Activated T-helper 2 cell treated with anti-CD3 and anti-CD28 coated beads, Interferon-gamma antibody, Interleukin-2, Interleukin-4, amounts not matched to agents 10 μg/mL and 5 μg/mL and 100 μg/mL, durations not matched to agents 14 hours and 24 hours and 36 hours (primary cell): ENCODE results near the gene COL11A2. TPM values are rescaled to one million over a fixed set of nuclear protein-coding genes. Genes with fewer than 3 reads are reported as not detected.

Experiments used
- DNase-seq: peaks from one replicate; pipeline ENCODE4 v3.0.0; 2021; ENCODE audit warnings: low spot score
- H3K27ac Mint-ChIP-seq: one replicate; pipeline ENCODE4 v1.8.0; 2021; ENCODE audit warnings: mixed read lengths
- H3K27me3 Mint-ChIP-seq: one replicate; pipeline ENCODE4 v1.8.0; 2021; ENCODE audit warnings: low read depth, mixed read lengths
- H3K36me3 Mint-ChIP-seq: one replicate; pipeline ENCODE4 v1.8.0; 2021; ENCODE audit warnings: low read depth, mixed read lengths
- H3K4me1 Mint-ChIP-seq: one replicate; pipeline ENCODE4 v1.8.0; 2021; ENCODE audit warnings: low read depth, mixed read lengths
- H3K4me3 Mint-ChIP-seq: one replicate; pipeline ENCODE4 v1.8.0; 2021; ENCODE audit warnings: low read depth, mild to moderate bottlenecking, moderate library complexity, mixed read lengths
- H3K9me3 Mint-ChIP-seq: one replicate; pipeline ENCODE4 v1.8.0; 2021; ENCODE audit warnings: mixed read lengths
- intact Hi-C: fragments of 100-400 bp; cut with micrococcal nuclease; formaldehyde crosslinking; loops from one replicate; pipeline ENCODE4 v1.15.1; 2023
- total RNA-seq: library from RNA; stranded (reverse); gene quantifications from 2 replicates; pipeline ENCODE4 v1.2.3, GENCODE V29; 2022

Gene COL11A2
- total RNA-seq, 1 donor from 2014 or later: 0.34 TPM

DNA sequence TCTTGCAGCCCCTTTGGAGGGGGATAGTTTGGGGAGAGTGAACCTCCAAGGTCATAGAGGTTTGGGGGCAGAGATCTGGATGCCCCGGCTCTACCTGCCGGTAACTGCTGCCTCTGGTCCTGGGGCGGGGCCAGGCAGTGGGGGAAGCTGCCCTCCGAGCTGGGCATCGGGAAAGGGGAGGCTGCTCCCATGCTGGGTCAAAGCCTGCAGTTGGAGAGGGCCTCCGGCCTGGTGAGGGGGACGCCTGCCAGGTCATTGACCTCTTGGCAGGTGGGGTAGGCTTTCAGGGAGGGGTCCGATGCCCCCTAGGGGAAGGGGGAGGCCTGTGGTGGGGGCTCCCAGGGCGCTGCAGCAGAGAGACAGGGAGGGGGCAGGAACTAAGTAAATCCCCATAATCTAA, 7.1 kb downstream of the COL11A2 start:
- Mint-ChIP-seq H3K36me3 (peaks cover 14% of the 10 kb centered on the region), H3K9me3 (peaks cover 23% of the 10 kb centered on the region), H3K4me3 (no peak overlapping the region), H3K27ac (no peak overlapping the region), H3K4me1 (peaks cover 20% of the 10 kb centered on the region), H3K27me3 (peaks cover 29% of the 10 kb centered on the region)
- no peak for DNase-seq
- intact Hi-C loops: no loop called here

DNA sequence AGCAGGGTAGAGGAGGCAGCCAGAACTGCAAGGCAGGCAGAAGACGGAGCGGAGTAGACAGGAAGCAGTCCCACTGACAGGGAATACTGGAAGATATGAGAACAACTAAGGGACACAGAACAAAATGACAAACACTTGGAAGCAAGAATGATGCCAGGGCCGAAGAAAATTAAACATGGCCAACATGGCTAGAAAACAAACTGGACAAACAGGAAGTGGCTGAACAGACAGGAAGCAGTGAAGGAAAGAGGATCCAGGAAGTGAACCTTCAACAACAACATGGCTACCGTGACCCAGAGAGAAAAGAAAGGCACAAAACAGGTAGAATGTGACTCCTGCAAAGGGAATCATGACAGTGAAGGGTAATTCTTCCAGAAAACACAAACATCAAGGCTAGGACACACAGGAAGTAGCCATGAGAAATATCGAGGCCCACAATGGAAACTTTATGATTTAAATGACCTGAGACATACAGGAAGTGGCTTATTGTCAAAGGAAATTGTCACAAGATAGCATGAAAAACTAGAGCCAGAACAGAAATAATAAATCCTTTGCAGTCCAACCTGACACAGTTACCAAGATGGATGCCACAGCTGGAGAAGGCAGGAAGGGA, 9.1 kb downstream of the COL11A2 start:
- peaks cover 23% of the 10 kb centered on the region for H3K9me3 Mint-ChIP-seq
- peaks cover 19% of the 10 kb centered on the region for H3K27me3 Mint-ChIP-seq
- H3K4me1 Mint-ChIP-seq: peaks cover 20% of the 10 kb centered on the region
- intact Hi-C loops: no loop called here
- peaks cover 14% of the 10 kb centered on the region for H3K36me3 Mint-ChIP-seq
- H3K27ac Mint-ChIP-seq: peak overlapping the region; percentile 93
- no peak for DNase-seq
- H3K4me3 Mint-ChIP-seq: peak overlapping the region; percentile 23

DNA sequence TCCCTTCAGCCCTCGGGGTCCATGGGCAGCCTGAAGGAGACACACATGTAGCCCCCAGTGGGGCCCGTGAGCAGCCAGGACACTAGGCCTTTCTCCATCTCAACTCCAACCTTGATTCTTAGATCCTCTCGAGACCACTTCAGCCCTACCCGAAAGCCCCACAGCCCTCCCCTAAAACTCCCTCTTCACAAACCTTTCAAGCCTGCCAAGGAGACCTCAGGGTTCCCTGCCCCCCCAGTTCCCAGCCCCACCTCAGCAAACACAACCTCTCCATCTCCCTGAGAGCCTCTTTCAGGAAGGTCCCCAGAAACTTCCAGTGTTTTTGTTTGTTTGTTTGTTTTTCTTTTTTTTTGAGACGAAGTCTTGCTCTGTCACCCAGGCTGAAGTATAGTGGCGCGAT, 11.1 kb downstream of the COL11A2 start:
- Mint-ChIP-seq H3K9me3 (peaks cover 23% of the 10 kb centered on the region), H3K27me3 (peaks cover 7% of the 10 kb centered on the region), H3K36me3 (peaks cover 14% of the 10 kb centered on the region), H3K4me3 (no peak overlapping the region), H3K27ac (no peak overlapping the region), H3K4me1 (peaks cover 13% of the 10 kb centered on the region)
- intact Hi-C loops: no loop called here
- no peak for DNase-seq

DNA sequence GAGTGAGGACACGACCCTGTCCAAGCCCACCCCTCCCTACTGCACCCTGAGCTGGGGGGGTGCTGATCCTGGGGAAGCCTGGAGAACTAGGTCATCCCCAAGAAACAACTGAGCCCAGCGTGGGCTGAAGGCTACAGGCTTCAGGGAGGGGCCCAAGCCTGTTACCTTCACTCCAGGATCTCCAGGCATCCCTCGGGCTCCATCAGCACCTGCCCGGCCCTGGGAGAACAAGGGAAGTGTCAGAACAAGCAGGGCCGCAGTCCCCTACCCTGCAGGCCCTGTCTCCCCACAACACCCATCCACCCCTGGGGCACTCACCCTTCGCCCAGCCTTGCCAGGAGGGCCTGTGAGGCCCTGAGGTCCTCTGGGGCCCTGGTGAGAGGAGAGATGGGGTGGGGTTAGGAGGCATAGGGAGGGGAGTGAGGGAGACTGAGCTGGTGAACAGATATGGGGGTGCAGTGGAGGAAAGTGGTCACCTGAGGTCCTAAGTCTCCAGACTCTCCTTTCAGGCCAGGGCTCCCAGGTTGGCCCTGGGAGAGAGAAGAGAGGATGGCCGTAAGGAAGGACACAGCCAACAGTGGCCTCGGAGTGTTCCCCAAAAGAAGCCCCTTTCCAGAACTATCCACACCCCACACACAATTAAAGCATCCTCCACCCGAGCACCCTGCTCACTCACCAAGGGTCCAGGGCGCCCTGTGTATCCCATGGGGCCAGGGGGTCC, 13.4 kb downstream of the COL11A2 start:
- Mint-ChIP-seq H3K36me3 (peaks cover 14% of the 10 kb centered on the region), H3K27me3 (peaks cover 2% of the 10 kb centered on the region), H3K4me3 (no peak overlapping the region), H3K4me1 (peaks cover 13% of the 10 kb centered on the region), H3K9me3 (peaks cover 14% of the 10 kb centered on the region), H3K27ac (no peak overlapping the region)
- intact Hi-C loops: no loop called here
- no peak for DNase-seq

DNA sequence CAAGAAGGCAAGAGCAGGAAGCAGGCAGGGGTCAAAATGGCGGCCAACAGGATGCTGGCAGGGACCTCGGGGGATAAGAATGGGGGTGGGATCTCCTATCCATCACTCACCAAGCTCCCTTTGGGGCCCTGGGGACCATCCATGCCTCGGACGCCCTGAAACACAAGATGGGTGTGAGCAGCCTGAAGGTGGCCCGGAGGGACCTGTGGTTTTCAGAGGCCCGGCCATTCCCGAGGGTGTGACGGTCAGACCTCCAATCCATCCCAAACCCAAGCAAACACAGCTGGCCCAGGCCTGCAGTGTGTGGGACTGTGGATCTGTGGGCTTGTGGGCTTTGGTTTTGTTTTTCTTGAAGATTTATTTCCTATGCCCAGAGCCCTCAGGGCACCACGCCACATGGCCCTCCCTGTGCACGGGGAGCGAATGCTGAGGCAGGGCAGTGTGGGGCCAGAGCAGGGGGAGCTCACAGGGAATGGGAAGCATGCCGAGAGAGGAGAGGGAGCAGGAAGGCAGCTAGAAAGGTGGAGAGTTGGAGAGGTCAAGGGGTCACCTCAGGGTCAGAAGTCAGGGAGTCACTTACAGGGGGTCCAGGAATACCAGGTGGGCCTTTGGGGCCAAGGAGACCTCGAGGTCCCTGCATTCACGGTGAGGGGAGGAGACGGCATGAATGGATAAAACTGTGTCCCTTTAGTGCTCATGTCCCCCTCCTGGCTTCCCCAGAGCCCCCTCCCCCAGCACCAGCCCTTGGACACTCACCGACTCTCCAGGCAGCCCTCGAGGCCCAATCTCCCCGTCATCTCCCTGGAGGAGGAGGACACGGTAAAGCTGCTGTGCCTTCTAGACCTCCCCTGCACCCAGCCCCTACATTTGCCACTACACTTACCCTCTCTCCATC, 14.5 kb downstream of the COL11A2 start:
- intact Hi-C loops: no loop called here
- Mint-ChIP-seq H3K27me3 (peaks cover 2% of the 10 kb centered on the region), H3K4me3 (no peak overlapping the region), H3K4me1 (peaks cover 2% of the 10 kb centered on the region), H3K27ac (no peak overlapping the region), H3K9me3 (peaks cover 2% of the 10 kb centered on the region), H3K36me3 (peaks cover 3% of the 10 kb centered on the region)
- DNase-seq: no peak

DNA sequence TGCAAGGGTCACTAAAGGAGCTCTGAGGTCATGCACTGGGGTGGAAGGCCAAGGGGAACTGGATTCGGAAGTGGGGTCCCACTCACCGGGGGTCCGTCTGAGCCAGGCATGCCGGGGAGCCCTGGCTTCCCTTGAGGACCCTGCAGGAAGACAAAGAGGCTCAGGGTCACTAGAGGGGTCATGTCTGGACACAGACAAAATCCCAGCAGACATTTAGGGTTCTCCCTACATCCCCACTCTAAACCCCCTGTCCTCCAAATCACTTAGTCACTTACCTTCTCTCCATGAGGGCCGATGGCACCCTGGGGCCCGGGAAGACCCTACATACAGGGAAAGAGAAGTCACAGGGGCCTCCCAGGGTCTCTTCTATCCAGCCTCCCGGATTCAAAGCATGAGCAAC, 15.4 kb downstream of the COL11A2 start:
- DNase-seq: no peak
- Mint-ChIP-seq H3K9me3 (no peaks in the 10 kb centered on the region), H3K27me3 (peaks cover 2% of the 10 kb centered on the region), H3K4me3 (no peak overlapping the region), H3K27ac (no peak overlapping the region), H3K36me3 (no peaks in the 10 kb centered on the region), H3K4me1 (no peaks in the 10 kb centered on the region)
- intact Hi-C loops: no loop called here

DNA sequence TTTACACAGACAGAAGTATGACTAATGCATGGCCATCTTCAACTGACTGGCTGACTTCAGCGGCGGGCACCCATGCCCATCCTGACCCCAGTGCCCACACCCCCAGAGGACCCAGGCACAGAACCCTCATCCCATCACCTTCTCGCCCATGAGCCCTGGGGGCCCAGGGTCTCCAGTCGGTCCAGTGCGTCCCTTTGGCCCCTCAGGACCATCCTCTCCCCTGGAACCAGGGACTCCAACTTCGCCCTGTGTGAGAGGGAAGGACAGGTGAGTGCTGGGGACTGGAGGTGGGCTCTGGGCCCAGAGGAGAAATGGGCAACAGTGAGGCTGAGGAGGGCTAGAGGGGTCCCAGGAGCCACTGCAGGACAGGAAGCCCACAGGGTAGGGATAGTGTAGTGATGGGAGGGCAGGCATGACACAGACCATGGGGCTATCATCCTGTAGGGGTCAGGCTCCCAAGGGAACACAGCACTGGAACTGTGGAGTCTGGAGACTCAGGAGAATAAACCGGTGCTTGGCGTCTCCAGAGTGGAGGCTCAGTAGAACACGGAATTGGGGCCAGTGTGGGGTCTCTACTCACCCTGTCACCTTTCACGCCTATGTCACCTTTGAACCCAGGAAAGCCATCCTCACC, 16.7 kb downstream of the COL11A2 start:
- Mint-ChIP-seq H3K27ac (no peak overlapping the region), H3K36me3 (no peaks in the 10 kb centered on the region), H3K4me1 (no peaks in the 10 kb centered on the region), H3K9me3 (no peaks in the 10 kb centered on the region), H3K4me3 (no peak overlapping the region), H3K27me3 (peaks cover 2% of the 10 kb centered on the region)
- intact Hi-C loops: no loop called here
- no peak for DNase-seq

DNA sequence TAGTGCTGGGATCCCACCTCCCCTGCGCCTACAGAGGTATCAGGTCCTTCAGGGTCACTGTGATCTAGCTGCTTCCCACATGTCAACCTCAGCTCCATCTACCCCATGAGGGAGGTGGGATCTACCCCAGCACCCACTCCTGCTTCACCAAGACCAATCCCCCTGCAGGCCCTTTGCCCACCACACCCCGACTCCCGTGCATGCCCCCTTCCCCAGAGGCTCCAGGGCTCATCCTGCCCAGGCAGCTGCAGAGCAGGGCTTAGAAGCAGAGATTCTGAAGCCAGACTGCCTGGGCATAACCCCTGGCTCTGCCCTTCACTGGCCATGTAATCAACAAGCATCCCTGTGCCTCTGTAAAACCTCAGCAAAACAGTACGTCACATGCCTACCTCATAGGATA, 17.5 kb downstream of the COL11A2 start:
- no peak for DNase-seq
- Mint-ChIP-seq H3K27me3 (peaks cover 2% of the 10 kb centered on the region), H3K9me3 (no peaks in the 10 kb centered on the region), H3K4me3 (no peak overlapping the region), H3K36me3 (no peaks in the 10 kb centered on the region), H3K27ac (no peak overlapping the region), H3K4me1 (no peaks in the 10 kb centered on the region)
- intact Hi-C loops: no loop called here

DNA sequence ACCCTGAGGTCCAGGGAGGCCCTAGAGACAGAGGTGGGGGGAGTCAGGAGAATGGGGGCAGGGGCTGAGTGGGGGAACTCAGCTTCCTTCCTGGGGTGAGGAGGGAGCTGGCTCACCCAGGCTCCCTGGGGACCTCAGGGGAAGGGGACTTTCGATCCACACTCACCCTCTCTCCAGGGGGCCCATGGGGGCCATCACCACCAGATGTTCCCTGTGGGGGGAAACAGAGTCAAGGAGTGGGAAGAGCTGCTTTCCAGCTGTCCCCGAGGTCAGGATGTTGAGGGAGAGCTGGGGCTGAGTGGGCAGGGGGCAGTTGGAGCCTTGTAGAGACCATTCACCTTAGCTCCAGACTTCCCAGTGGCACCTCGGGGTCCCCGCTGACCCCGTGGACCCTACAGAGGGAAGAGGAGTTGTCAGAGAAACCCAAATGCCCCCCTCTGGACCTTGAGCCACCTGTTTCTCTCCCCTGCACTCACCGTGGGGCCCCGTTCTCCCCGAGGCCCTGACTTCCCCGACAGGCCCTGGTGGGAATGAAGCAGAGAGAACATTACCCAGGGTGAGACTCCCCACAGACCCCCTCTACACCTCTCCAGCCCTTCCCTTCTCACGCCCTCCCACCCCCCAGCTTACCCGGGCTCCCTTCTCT, 18.6 kb downstream of the COL11A2 start:
- intact Hi-C loops: no loop called here
- peaks cover 2% of the 10 kb centered on the region for H3K27me3 Mint-ChIP-seq
- no peak for DNase-seq

DNA sequence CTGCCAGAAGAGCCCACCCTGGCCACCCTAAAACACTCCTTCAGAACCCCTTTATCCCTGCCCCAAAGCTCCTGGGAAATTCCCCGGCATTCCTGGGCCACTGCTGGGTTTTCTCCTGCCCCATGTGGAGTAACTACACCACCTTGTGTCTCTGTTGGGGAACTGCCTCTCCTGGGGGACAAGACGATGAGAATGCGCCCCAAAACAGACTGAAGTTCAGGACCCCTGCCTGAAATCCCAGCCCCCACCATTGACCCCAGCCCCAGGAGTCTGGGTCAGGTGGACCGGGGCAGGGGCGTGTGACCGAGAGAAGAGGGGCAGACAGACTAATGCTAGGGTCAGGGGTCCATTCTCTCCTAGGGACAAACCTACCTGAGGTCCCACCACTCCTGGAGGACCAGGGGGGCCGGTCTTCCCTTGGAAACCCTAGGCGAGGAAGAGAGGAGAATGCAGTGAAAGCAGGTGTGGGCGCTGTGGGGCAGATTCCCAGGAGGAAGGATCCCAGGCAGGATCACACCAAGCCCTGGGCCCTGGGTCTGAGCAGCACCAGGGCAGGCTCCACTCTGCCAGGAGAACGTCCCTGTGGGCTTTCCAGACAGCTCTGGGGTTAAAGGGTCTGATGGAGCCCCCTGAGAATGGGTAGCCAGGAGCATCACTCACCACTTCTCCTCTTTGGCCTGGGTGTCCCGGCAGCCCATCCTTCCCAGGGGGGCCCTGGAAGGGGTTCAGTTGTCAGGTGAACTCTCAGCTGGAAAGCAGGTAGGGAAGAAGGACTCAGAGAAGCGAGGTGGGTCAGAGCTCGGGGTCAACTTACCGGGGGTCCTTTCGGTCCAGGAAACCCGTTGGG, 19.4 kb downstream of the COL11A2 start:
- no peaks in the 10 kb centered on the region for H3K4me1 Mint-ChIP-seq
- DNase-seq: no peak
- no peaks in the 10 kb centered on the region for H3K36me3 Mint-ChIP-seq
- H3K27ac Mint-ChIP-seq: no peak overlapping the region
- intact Hi-C loops: no loop called here
- no peak overlapping the region for H3K4me3 Mint-ChIP-seq
- H3K27me3 Mint-ChIP-seq: peaks cover 2% of the 10 kb centered on the region
- H3K9me3 Mint-ChIP-seq: no peaks in the 10 kb centered on the region

More for the DNA sequence above, 18.6 kb downstream of the COL11A2 start:
- Mint-ChIP-seq H3K9me3 (no peaks in the 10 kb centered on the region), H3K27ac (no peak overlapping the region), H3K4me3 (no peak overlapping the region), H3K36me3 (no peaks in the 10 kb centered on the region), H3K4me1 (no peaks in the 10 kb centered on the region)

DNA sequence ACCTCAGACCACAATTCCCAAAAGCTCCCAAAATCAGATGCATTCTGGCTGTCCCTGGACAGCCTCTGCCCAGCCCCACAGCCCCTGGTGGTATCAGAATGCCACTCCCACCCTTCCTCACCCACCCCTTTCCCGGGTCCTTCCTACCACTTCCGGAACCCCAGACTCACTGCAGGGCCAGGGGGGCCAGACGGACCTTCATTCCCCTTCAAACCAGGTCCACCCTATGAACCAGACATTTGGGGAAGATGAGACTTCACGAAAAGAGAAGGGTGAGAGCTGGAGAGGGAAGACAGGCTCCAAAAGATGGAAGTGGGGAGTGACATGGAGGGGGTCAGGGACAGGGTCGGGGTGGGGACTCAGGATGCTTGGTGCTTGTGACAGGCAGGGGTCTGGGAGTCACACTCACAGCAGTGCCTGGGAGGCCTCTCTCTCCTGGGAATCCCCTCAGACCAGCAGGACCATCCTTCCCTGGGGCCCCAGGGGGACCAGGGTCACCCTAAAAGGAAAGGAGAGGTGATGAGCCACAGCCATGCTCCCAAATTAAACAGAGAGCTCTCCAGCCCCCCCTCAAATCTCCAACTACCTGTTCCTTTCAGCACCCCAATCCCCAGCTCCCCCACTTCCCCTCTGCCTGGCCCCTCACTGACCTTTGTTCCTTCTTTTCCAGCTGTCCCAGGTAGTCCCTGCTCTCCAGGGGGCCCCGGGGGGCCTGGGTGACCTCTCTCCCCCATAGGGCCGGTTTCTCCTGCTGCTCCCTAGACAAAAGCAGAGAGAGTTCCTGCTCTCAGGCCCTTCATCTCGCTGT, 20.2 kb downstream of the COL11A2 start:
- peaks cover 2% of the 10 kb centered on the region for H3K27me3 Mint-ChIP-seq
- intact Hi-C loops: no loop called here
- no peak overlapping the region for H3K27ac Mint-ChIP-seq
- H3K4me3 Mint-ChIP-seq: no peak overlapping the region
- no peaks in the 10 kb centered on the region for H3K4me1 Mint-ChIP-seq
- DNase-seq: no peak
- no peaks in the 10 kb centered on the region for H3K36me3 Mint-ChIP-seq
- no peaks in the 10 kb centered on the region for H3K9me3 Mint-ChIP-seq
